Esophagus muscularis mucosa (tissue), 4 donors: ENCODE measurements around the gene FBXW8. TPM values are rescaled to one million over a fixed set of nuclear protein-coding genes. Genes with fewer than 3 reads are reported as not detected.

ENCODE experiments used
- DNase-seq: peaks from one replicate; pipeline ENCODE4 v3.0.0-alpha.2; 2017; ENCODE audit errors: extremely low spot score
- H3K27ac ChIP-seq, 4 donors: fragments of 200-600 bp; sonication (generic); replicated peaks in 1 of 4; 1 replicate in 3 of 4; 2 replicates in 1 of 4; pipeline ENCODE4 v1.5.1; 2016 to 2019; ENCODE audit warnings: mild to moderate bottlenecking in 1 of 4
- H3K27me3 ChIP-seq, 4 donors: fragments of 200-600 bp; sonication (generic); one replicate each; pipeline versions ENCODE4 v1.5.1 to v1.6.0; 2016 to 2019
- H3K36me3 ChIP-seq, 4 donors: fragments of 200-600 bp; sonication (generic); one replicate each; pipeline ENCODE4 v1.5.1; 2016 to 2019
- H3K4me1 ChIP-seq, 4 donors: fragments of 200-600 bp; sonication (generic); one replicate each; pipeline ENCODE4 v1.5.1; 2016 to 2019
- H3K4me3 ChIP-seq, 4 donors: fragments of 200-600 bp; sonication (generic); 1 replicate in 2 of 4; 2 replicates in 2 of 4; pipeline ENCODE4 v1.5.1; 2016 to 2019; ENCODE audit warnings: mild to moderate bottlenecking in 4 of 4, moderate library complexity in 1 of 4
- H3K9me3 ChIP-seq, 4 donors: fragments of 200-600 bp; sonication (generic); 1 replicate in 3 of 4; 2 replicates in 1 of 4; pipeline ENCODE4 v1.5.1; 2016 to 2019
- CTCF ChIP-seq, 3 experiments: fragments of 200-600 bp in 2 of 3; fragments of 450-650 bp in 1 of 3; sonication (generic) in 2 of 3; IDR thresholded peaks; one replicate each; pipeline ENCODE4 v1.5.1; 2017 to 2019; ENCODE audit warnings: antibody characterized with exemption in 3 of 3, mild to moderate bottlenecking in 2 of 3, moderate library complexity in 1 of 3
- EP300 ChIP-seq: sonication (generic); formaldehyde crosslinking; IDR thresholded peaks from one replicate; pipeline ENCODE4 v1.6.1; 2017; ENCODE audit warnings: antibody characterized with exemption
- POLR2A ChIP-seq: fragments of 450-650 bp; IDR thresholded peaks from one replicate; pipeline ENCODE4 v1.6.1; 2017; ENCODE audit warnings: antibody characterized with exemption, moderate library complexity, mild to moderate bottlenecking, low read depth
- POLR2AphosphoS5 ChIP-seq, 2 donors: sonication (generic); formaldehyde crosslinking; IDR thresholded peaks; one replicate each; pipeline ENCODE4 v1.6.1; 2017; ENCODE audit warnings: antibody characterized with exemption in 2 of 2
- WGBS: methylation state at CpG from one replicate; pipeline ENCODE4 v1.1.5; 2018; 5-methylcytosine and 5-hydroxymethylcytosine counted together
- intact Hi-C: fragments of 100-400 bp; cut with DNase I; formaldehyde crosslinking; loops from one replicate; pipeline ENCODE4 v1.15.1; 2023
- total RNA-seq, 4 donors: library from RNA; depleted of rRNA; stranded (reverse); fragments of >200 nt; gene quantifications; one replicate each; pipeline versions ENCODE4 v1.1.0 to v1.2.1, GENCODE V29; 2016

The FBXW8 gene
- total RNA-seq, 4 donors from 2014 or later: 11.9 to 13.9 (median 13.3) TPM

GRCh38 chr12:117026921-117027250, 116.1 kb downstream of the FBXW8 start:
- H3K4me3 ChIP-seq: no peak overlapping the region
- TF ChIP-seq POLR2A: no peak
- no peak for TF ChIP-seq EP300
- TF ChIP-seq CTCF (IDR thresholded peaks at IDR 0.05): no peak
- H3K36me3 ChIP-seq: peaks cover 29 to 79% (median 55%) of the 10 kb centered on the region in 4 donors
- intact Hi-C loops: no loop called here
- DNase-seq: no peak
- H3K27ac ChIP-seq: no peak overlapping the region
- H3K27me3 ChIP-seq: no peaks in the 10 kb centered on the region
- 91% methylated on average over 4 of the region's 8 CpGs for WGBS
- peaks cover 4 to 16% (median 9%) of the 10 kb centered on the region in 4 donors for H3K4me1 ChIP-seq
- H3K9me3 ChIP-seq: no peaks in the 10 kb centered on the region

GRCh38 chr12:117027251-117028086, 116.7 kb downstream of the FBXW8 start:
- TF ChIP-seq CTCF (IDR thresholded peaks at IDR 0.05): no peak
- TF ChIP-seq POLR2A: no peak
- no peak for TF ChIP-seq EP300
- no peak for TF ChIP-seq POLR2AphosphoS5 (IDR thresholded peaks at IDR 0.05)
- intact Hi-C loops: no loop called here
- no peak overlapping the region for H3K4me3 ChIP-seq
- H3K27me3 ChIP-seq: no peaks in the 10 kb centered on the region
- 94% methylated on average over 35 of the region's 38 CpGs for WGBS
- H3K27ac ChIP-seq: no peak overlapping the region
- peaks cover 4 to 16% (median 10%) of the 10 kb centered on the region in 4 donors for H3K4me1 ChIP-seq
- no peak for DNase-seq
- H3K9me3 ChIP-seq: no peaks in the 10 kb centered on the region
- peaks cover 29 to 77% (median 54%) of the 10 kb centered on the region in 4 donors for H3K36me3 ChIP-seq

GRCh38 chr12:117028254-117028653, 117.5 kb downstream of the FBXW8 start:
- no peak for DNase-seq
- intact Hi-C loops: no loop called here
- H3K36me3 ChIP-seq: peaks cover 29 to 70% (median 50%) of the 10 kb centered on the region in 4 donors
- WGBS: 92% methylated on average over 13 of the region's 14 CpGs
- H3K4me3 ChIP-seq: no peak overlapping the region
- peaks cover 12 to 22% (median 18%) of the 10 kb centered on the region in 4 donors for H3K4me1 ChIP-seq
- TF ChIP-seq POLR2AphosphoS5 (IDR thresholded peaks at IDR 0.05): no peak
- no peak for TF ChIP-seq CTCF (IDR thresholded peaks at IDR 0.05)
- no peak for TF ChIP-seq EP300
- TF ChIP-seq POLR2A: no peak
- H3K27me3 ChIP-seq: peaks cover 0 to 4% (median 2%) of the 10 kb centered on the region in 4 donors
- H3K27ac ChIP-seq: no peak overlapping the region
- no peaks in the 10 kb centered on the region for H3K9me3 ChIP-seq

GRCh38 chr12:117030187-117030900, 119.6 kb downstream of the FBXW8 start:
- intact Hi-C loops: no loop called here
- TF ChIP-seq POLR2AphosphoS5 (IDR thresholded peaks at IDR 0.05) (no peak), CTCF (IDR thresholded peaks at IDR 0.05) (no peak), POLR2A (no peak), EP300 (no peak)

More at GRCh38 chr12:117030187-117030900, 119.6 kb downstream of the FBXW8 start:
- H3K9me3 ChIP-seq: no peaks in the 10 kb centered on the region
- peaks cover 0 to 23% (median 12%) of the 10 kb centered on the region in 4 donors for H3K27me3 ChIP-seq
- H3K27ac ChIP-seq: no peak overlapping the region
- H3K36me3 ChIP-seq: peaks cover 15 to 49% (median 33%) of the 10 kb centered on the region in 4 donors
- peaks cover 23 to 31% (median 25%) of the 10 kb centered on the region in 4 donors for H3K4me1 ChIP-seq
- H3K4me3 ChIP-seq: no peak overlapping the region
- WGBS: 75% methylated on average over 19 of the region's 19 CpGs
- DNase-seq: no peak
